ENCODE data around the gene JMY.

- TF ChIP-seq, protein P1, sequence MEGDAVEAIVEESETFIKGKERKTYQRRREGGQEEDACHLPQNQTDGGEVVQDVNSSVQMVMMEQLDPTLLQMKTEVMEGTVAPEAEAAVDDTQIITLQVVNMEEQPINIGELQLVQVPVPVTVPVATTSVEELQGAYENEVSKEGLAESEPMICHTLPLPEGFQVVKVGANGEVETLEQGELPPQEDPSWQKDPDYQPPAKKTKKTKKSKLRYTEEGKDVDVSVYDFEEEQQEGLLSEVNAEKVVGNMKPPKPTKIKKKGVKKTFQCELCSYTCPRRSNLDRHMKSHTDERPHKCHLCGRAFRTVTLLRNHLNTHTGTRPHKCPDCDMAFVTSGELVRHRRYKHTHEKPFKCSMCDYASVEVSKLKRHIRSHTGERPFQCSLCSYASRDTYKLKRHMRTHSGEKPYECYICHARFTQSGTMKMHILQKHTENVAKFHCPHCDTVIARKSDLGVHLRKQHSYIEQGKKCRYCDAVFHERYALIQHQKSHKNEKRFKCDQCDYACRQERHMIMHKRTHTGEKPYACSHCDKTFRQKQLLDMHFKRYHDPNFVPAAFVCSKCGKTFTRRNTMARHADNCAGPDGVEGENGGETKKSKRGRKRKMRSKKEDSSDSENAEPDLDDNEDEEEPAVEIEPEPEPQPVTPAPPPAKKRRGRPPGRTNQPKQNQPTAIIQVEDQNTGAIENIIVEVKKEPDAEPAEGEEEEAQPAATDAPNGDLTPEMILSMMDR (conservative IDR thresholded peaks at IDR 0.05; ENCODE audit: low read depth, low read length), result no peak
- no peak for TF ChIP-seq EZH2 (IDR thresholded peaks at IDR 0.05; ENCODE audit: low read length, unreplicated experiment)
- TF ChIP-seq EZH2phosphoT487 (IDR thresholded peaks at IDR 0.05; ENCODE audit: borderline replicate concordance, low read length), result no peak
These were observed 51.4 kb downstream of the JMY start for GRCh38 chr5:79287380-79287779.
